Thoracic aorta (tissue), 2 donors: ENCODE data around the gene DNAJC16. TPM values are rescaled to one million over a fixed set of nuclear protein-coding genes. Genes with fewer than 3 reads are reported as not detected.
"Not testable (repeated sequence)": the region's sequence is repeated elsewhere in the genome, so short reads cannot be mapped to it uniquely, and the experiment has no call there.

Experiments used
- ATAC-seq: fragments of 150-250 bp; one replicate; pipeline ENCODE4 v1.8.0; 2017; ENCODE audit warnings: low read depth; ENCODE audit not compliant: insufficient number of reproducible peaks, low FRiP score
- DNase-seq: peaks from one replicate; pipeline ENCODE4 v3.0.0-alpha.2; 2020; ENCODE audit warnings: low spot score
- H3K27ac ChIP-seq, 2 donors: fragments of 200-600 bp; sonication (generic); 1 replicate in 1 of 2; 2 replicates in 1 of 2; pipeline ENCODE4 v1.5.1; 2016; ENCODE audit warnings: mild to moderate bottlenecking in 2 of 2, moderate library complexity in 2 of 2
- H3K27me3 ChIP-seq: fragments of 200-600 bp; sonication (generic); replicated peaks from 2 replicates; pipeline ENCODE4 v1.6.0; 2016; ENCODE audit warnings: mild to moderate bottlenecking; ENCODE audit not compliant: insufficient read depth
- H3K36me3 ChIP-seq: fragments of 200-600 bp; sonication (generic); one replicate; pipeline ENCODE4 v1.5.1; 2016
- H3K4me1 ChIP-seq, 2 donors: fragments of 200-600 bp; sonication (generic); 1 replicate in 1 of 2; 2 replicates in 1 of 2; pipeline versions ENCODE4 v1.5.1 to v1.6.0; 2016; ENCODE audit warnings: low read depth in 2 of 2, mild to moderate bottlenecking in 1 of 2; ENCODE audit not compliant: control insufficient read depth in 1 of 2
- H3K4me3 ChIP-seq: fragments of 200-600 bp; sonication (generic); 2 replicates; pipeline ENCODE4 v1.5.1; 2016; ENCODE audit warnings: mild to moderate bottlenecking
- H3K9me3 ChIP-seq: fragments of 200-600 bp; sonication (generic); 2 replicates; pipeline ENCODE4 v1.5.1; 2016
- total RNA-seq, 2 donors: library from RNA; depleted of rRNA; stranded (reverse); fragments of >200 nt; gene quantifications; one replicate each; pipeline versions ENCODE4 v1.1.0 to v1.2.3, GENCODE V29; 2016
- TF ChIP-seq, protein P1 (sequence below): fragments of 200-600 bp; sonication (generic); IDR thresholded peaks from one replicate; pipeline ENCODE4 v1.5.1; 2019; ENCODE audit warnings: antibody characterized with exemption

DNAJC16 gene
- total RNA-seq, 2 donors from 2014 or later, result 14.1 to 28.6 TPM

DNA sequence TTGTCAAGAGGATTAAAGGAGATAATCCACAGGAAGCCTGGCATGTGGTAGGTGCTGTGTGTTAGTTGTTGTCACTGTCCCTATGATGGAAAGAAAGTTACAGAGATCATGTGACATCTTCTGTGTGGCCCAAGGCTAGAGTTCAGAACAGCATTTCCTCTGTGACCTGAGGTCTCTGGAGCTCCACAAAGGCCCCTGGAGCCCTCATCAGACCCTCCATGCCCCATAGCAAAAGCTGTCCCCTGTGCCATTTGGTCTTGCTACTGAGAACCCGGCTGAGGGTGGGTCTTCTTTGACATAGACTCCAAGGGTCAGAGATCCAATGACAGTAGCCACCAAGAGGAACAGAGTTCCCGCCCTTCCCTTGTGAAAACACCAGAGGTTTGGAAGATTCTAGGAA lies 42.7 kb upstream of the DNAJC16 start:
- DNase-seq (no peak), ATAC-seq (no peak)
- Histone ChIP-seq H3K27ac (no peak overlapping the region), H3K36me3 (peaks cover 3% of the 10 kb centered on the region), H3K4me3 (no peak overlapping the region), H3K9me3 (no peaks in the 10 kb centered on the region), H3K4me1 (no peaks in the 10 kb centered on the region), H3K27me3 (no peaks in the 10 kb centered on the region)
- TF ChIP-seq, protein P1, sequence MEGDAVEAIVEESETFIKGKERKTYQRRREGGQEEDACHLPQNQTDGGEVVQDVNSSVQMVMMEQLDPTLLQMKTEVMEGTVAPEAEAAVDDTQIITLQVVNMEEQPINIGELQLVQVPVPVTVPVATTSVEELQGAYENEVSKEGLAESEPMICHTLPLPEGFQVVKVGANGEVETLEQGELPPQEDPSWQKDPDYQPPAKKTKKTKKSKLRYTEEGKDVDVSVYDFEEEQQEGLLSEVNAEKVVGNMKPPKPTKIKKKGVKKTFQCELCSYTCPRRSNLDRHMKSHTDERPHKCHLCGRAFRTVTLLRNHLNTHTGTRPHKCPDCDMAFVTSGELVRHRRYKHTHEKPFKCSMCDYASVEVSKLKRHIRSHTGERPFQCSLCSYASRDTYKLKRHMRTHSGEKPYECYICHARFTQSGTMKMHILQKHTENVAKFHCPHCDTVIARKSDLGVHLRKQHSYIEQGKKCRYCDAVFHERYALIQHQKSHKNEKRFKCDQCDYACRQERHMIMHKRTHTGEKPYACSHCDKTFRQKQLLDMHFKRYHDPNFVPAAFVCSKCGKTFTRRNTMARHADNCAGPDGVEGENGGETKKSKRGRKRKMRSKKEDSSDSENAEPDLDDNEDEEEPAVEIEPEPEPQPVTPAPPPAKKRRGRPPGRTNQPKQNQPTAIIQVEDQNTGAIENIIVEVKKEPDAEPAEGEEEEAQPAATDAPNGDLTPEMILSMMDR, result no peak

GRCh38 chr1:15484443-15484842 lies 42.2 kb upstream of the DNAJC16 start:
- not testable (repeated sequence) for ATAC-seq, H3K27ac ChIP-seq, H3K4me3 ChIP-seq, H3K4me1 ChIP-seq, H3K27me3 ChIP-seq, H3K36me3 ChIP-seq, DNase-seq, H3K9me3 ChIP-seq

- no peak for ATAC-seq
- TF ChIP-seq, protein P1, result no peak
- H3K4me1 ChIP-seq, result no peaks in the 10 kb centered on the region
These were observed 41.0 kb upstream of the DNAJC16 start for GRCh38 chr1:15485636-15486035.

GRCh38 chr1:15486844-15487610 lies 39.6 kb upstream of the DNAJC16 start:
- H3K27ac ChIP-seq, H3K4me3 ChIP-seq, H3K36me3 ChIP-seq, DNase-seq, H3K9me3 ChIP-seq, H3K4me1 ChIP-seq, H3K27me3 ChIP-seq, ATAC-seq: not testable (repeated sequence)

More at GRCh38 chr1:15485636-15486035, 41.0 kb upstream of the DNAJC16 start:
- no peak overlapping the region for H3K4me3 ChIP-seq
- H3K27ac ChIP-seq, result no peak overlapping the region
- H3K27me3 ChIP-seq, result no peaks in the 10 kb centered on the region
- no peaks in the 10 kb centered on the region for H3K9me3 ChIP-seq
- H3K36me3 ChIP-seq, result peaks cover 6% of the 10 kb centered on the region
- no peak for DNase-seq

- DNase-seq (no peak), ATAC-seq (no peak)
- TF ChIP-seq, protein P1, result no peak
- Histone ChIP-seq H3K27me3 (no peaks in the 10 kb centered on the region), H3K27ac (no peak overlapping the region), H3K4me1 (no peaks in the 10 kb centered on the region), H3K4me3 (no peak overlapping the region), H3K9me3 (no peaks in the 10 kb centered on the region), H3K36me3 (peaks cover 14% of the 10 kb centered on the region)
These were observed 38.3 kb upstream of the DNAJC16 start for GRCh38 chr1:15488371-15488770.

DNA sequence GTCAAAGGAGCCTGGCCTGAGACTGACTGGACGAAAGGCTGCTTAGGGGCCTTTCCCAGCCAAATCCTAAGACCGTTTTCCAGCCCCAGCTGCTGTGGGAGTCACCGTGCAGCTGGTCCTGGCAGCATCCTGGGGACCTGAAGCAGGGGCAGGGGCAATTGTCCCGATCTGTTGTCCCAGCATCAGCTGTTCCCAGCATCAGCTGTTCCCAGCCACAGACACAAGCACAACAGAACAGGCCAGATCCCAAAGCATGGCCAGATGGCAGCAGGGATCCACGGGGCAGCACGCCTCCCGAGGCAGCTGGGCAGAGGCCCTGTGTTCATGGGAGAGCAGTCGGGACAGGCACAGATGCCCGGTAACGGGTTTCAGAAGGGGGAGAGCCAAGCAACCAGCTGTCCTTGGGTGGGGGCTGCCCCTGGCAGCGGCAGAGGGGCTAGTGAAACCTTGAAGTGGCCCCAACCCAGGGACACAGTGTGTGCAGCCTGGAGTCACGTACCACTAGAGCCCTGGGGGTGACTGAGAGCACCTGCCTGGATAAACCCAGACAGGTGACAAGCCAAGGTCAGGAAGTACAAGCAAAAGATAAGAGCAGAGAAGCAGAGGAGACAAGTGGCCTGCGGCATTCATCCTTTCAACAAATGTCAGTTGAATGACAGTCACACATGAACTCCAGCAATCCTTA lies 37.5 kb upstream of the DNAJC16 start:
- Histone ChIP-seq H3K36me3 (peaks cover 22% of the 10 kb centered on the region), H3K4me3 (no peak overlapping the region), H3K27me3 (no peaks in the 10 kb centered on the region), H3K9me3 (no peaks in the 10 kb centered on the region), H3K4me1 (no peaks in the 10 kb centered on the region), H3K27ac (no peak overlapping the region)
- no peak for DNase-seq
- TF ChIP-seq, protein P1, result no peak
- ATAC-seq, result no peak

- not testable (repeated sequence) for DNase-seq, H3K27ac ChIP-seq, H3K4me3 ChIP-seq, H3K27me3 ChIP-seq, H3K4me1 ChIP-seq, H3K9me3 ChIP-seq, ATAC-seq
- peaks cover 25% of the 10 kb centered on the region for H3K36me3 ChIP-seq
These were observed 35.6 kb upstream of the DNAJC16 start for GRCh38 chr1:15491010-15491409.
